ENCODE results near the gene CHRNA10. TPM values are rescaled to one million over a fixed set of nuclear protein-coding genes. Genes with fewer than 3 reads are reported as not detected.

CHRNA10 gene
- polyA plus RNA-seq, 1 of the 3 experiments (the other 2 are of a cell fraction): 1.1 TPM

DNA sequence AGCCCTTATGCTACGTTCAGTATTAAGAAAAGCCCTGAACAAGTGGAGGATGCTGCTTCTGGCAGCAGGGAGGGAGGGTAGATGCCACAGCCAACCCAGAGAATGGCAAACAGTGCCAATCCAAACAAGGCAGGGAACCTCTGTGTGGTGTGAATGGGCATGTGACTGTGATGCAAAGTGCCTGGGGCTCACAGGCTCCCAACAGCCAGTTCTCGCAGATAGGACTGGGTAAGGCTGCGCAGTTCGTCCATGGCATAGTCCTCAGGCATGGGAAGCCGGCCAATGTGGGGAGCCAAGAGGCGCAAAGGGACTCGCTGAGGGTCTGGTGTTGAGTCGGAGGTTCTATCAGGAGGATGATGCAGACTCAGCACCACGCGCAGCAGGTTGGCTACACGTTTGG, 4.8 kb upstream of the CHRNA10 start:
- H3K9me2 ChIP-seq: no peaks in the 10 kb centered on the region
- no peak overlapping the region for H3K27ac ChIP-seq (ENCODE audit: low read depth in 2 of 2, low read length in 1 of 2)
- no peaks in the 10 kb centered on the region for H3K27me3 ChIP-seq (ENCODE audit: insufficient read depth)
- peaks cover 55 to 72% of the 10 kb centered on the region in 2 experiments for H3K36me3 ChIP-seq (replicated peaks in 1 of 2; ENCODE audit: control insufficient read depth in 1 of 2, insufficient read depth in 2 of 2, low read length in 1 of 2)
- 99% methylated on average over 11 of the region's 11 CpGs for WGBS (ENCODE audit: low lambda C conversion rate)
- no peak overlapping the region for H2AFZ ChIP-seq (ENCODE audit: low read depth)
- H3K79me2 ChIP-seq (ENCODE audit: insufficient read depth): no peaks in the 10 kb centered on the region
- no peak for DNase-seq
- no peak overlapping the region for H3K4me3 ChIP-seq (ENCODE audit: low read depth in 2 of 2, low read length in 1 of 2)
- ChIA-PET POLR2A (no interaction called here), CTCF (no interaction called here)
- H3F3A ChIP-seq (replicated peaks; ENCODE audit: insufficient read depth): no peaks in the 10 kb centered on the region
- peaks cover 5% of the 10 kb centered on the region; the same call in 1 of the 2 replicates for H4K20me1 ChIP-seq (ENCODE audit: insufficient read depth)
- no peak for TF ChIP-seq NRF1 (IDR thresholded peaks at IDR 0.05; ENCODE audit: low read depth, low read length)
- no peak for TF ChIP-seq TCF12 (IDR thresholded peaks at IDR 0.05)
- TF ChIP-seq POLR2AphosphoS5 (IDR thresholded peaks at IDR 0.05; ENCODE audit: low read depth, low read length): no peak
- TF ChIP-seq, protein P1, sequence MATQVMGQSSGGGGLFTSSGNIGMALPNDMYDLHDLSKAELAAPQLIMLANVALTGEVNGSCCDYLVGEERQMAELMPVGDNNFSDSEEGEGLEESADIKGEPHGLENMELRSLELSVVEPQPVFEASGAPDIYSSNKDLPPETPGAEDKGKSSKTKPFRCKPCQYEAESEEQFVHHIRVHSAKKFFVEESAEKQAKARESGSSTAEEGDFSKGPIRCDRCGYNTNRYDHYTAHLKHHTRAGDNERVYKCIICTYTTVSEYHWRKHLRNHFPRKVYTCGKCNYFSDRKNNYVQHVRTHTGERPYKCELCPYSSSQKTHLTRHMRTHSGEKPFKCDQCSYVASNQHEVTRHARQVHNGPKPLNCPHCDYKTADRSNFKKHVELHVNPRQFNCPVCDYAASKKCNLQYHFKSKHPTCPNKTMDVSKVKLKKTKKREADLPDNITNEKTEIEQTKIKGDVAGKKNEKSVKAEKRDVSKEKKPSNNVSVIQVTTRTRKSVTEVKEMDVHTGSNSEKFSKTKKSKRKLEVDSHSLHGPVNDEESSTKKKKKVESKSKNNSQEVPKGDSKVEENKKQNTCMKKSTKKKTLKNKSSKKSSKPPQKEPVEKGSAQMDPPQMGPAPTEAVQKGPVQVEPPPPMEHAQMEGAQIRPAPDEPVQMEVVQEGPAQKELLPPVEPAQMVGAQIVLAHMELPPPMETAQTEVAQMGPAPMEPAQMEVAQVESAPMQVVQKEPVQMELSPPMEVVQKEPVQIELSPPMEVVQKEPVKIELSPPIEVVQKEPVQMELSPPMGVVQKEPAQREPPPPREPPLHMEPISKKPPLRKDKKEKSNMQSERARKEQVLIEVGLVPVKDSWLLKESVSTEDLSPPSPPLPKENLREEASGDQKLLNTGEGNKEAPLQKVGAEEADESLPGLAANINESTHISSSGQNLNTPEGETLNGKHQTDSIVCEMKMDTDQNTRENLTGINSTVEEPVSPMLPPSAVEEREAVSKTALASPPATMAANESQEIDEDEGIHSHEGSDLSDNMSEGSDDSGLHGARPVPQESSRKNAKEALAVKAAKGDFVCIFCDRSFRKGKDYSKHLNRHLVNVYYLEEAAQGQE (IDR thresholded peaks at IDR 0.05; ENCODE audit: low read depth, low read length): no peak
- no peak for TF ChIP-seq GABPA (IDR thresholded peaks at IDR 0.05; ENCODE audit: low read depth)
- TF ChIP-seq, protein P2, sequence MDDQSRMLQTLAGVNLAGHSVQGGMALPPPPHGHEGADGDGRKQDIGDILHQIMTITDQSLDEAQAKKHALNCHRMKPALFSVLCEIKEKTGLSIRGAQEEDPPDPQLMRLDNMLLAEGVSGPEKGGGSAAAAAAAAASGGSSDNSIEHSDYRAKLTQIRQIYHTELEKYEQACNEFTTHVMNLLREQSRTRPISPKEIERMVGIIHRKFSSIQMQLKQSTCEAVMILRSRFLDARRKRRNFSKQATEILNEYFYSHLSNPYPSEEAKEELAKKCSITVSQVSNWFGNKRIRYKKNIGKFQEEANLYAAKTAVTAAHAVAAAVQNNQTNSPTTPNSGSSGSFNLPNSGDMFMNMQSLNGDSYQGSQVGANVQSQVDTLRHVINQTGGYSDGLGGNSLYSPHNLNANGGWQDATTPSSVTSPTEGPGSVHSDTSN (IDR thresholded peaks at IDR 0.05): no peak
- TF ChIP-seq MAX (IDR thresholded peaks at IDR 0.05; ENCODE audit: low read depth): no peak
- TF ChIP-seq FOXJ3 (CRISPR knock-in tag; IDR thresholded peaks at IDR 0.05): no peak
- no peak overlapping the region for H3K9ac ChIP-seq
- H3K4me2 ChIP-seq: no peak overlapping the region
- no peaks in the 10 kb centered on the region for H3K9me3 ChIP-seq
- no peaks in the 10 kb centered on the region; a peak in 1 of 4 replicates for H3K4me1 ChIP-seq (ENCODE audit: control insufficient read depth in 1 of 2, insufficient read depth in 2 of 2, low read depth in 1 of 2, low read length in 1 of 2)

DNA sequence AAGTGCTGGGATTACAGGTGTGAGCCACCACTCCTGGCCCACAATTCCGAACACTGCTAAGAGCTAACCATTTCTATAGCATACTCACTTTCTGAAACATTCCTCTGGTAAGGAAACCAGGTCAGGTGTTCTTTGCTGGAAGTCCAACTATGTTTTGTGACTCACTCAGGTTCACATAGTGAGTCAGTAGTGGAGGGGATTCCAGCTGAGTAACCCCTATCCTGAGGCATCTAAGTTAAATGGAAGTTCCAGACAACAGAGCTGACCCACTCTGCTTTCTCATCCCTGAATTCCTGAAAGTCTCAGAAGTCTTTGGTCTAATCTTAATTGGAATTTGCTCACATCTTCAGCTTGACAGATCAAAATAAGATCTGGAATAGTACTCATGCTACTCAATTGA, 3.0 kb upstream of the CHRNA10 start:
- no peak overlapping the region for H2AFZ ChIP-seq (ENCODE audit: low read depth)
- no peak for DNase-seq
- POLR2A ChIA-PET: no interaction called here
- H3K9me3 ChIP-seq: no peaks in the 10 kb centered on the region
- TF ChIP-seq, protein P2 (IDR thresholded peaks at IDR 0.05): no peak
- peak; percentile 36; the same call in 1 of the 2 replicates for TF ChIP-seq FOSL2 (IDR thresholded peaks at IDR 0.05; ENCODE audit: borderline replicate concordance, low read depth)
- CTCF ChIA-PET: interaction anchor here (2.9 kb wide), 1 partner anchor 10 kb away, joined by 11 read pairs; no protein-coding TSS in a partner anchor
- H3K9ac ChIP-seq: no peak overlapping the region
- no peaks in the 10 kb centered on the region for H3K9me2 ChIP-seq
- H4K20me1 ChIP-seq (ENCODE audit: insufficient read depth): peaks cover 5% of the 10 kb centered on the region; the same call in 1 of the 2 replicates
- no peaks in the 10 kb centered on the region for H3F3A ChIP-seq (replicated peaks; ENCODE audit: insufficient read depth)
- no peaks in the 10 kb centered on the region for H3K27me3 ChIP-seq (ENCODE audit: insufficient read depth)
- WGBS (ENCODE audit: low lambda C conversion rate): 92% methylated on average over 1 of the region's 1 CpG
- H3K27ac ChIP-seq (ENCODE audit: low read depth in 2 of 2, low read length in 1 of 2): no peak overlapping the region
- H3K4me1 ChIP-seq (ENCODE audit: control insufficient read depth in 1 of 2, insufficient read depth in 2 of 2, low read depth in 1 of 2, low read length in 1 of 2): no peaks in the 10 kb centered on the region; a peak in 1 of 4 replicates
- H3K4me2 ChIP-seq: no peak overlapping the region
- peaks cover 40 to 69% of the 10 kb centered on the region in 2 experiments for H3K36me3 ChIP-seq (replicated peaks in 1 of 2; ENCODE audit: control insufficient read depth in 1 of 2, insufficient read depth in 2 of 2, low read length in 1 of 2)
- H3K79me2 ChIP-seq (ENCODE audit: insufficient read depth): no peaks in the 10 kb centered on the region
- no peak overlapping the region for H3K4me3 ChIP-seq (ENCODE audit: low read depth in 2 of 2, low read length in 1 of 2)

All from SK-N-SH (cell line).